Stomach smooth muscle (tissue), 2 donors: Measurements from ENCODE around the gene CDHR2.

ENCODE experiments used
- H3K27ac ChIP-seq: one replicate; pipeline ENCODE4 v1.7.0; 2013; ENCODE audit warnings: mild to moderate bottlenecking, low read length, inconsistent platforms
- H3K27me3 ChIP-seq, 2 donors: one replicate each; pipeline ENCODE4 v1.7.0; 2013; ENCODE audit warnings: low read length in 2 of 2; ENCODE audit not compliant: insufficient read depth in 2 of 2, control insufficient read depth in 1 of 2
- H3K36me3 ChIP-seq, 2 donors: one replicate each; pipeline ENCODE4 v1.7.0; 2013; ENCODE audit warnings: low read length in 2 of 2; ENCODE audit not compliant: control insufficient read depth in 2 of 2, insufficient read depth in 2 of 2
- H3K4me1 ChIP-seq: one replicate; pipeline ENCODE4 v1.7.0; 2013; ENCODE audit warnings: low read length; ENCODE audit not compliant: control insufficient read depth, insufficient read depth
- H3K4me3 ChIP-seq, 2 donors: one replicate each; pipeline ENCODE4 v1.7.0; 2013; ENCODE audit warnings: low read length in 2 of 2
- H3K9ac ChIP-seq, 2 donors: one replicate each; pipeline ENCODE4 v1.7.0; 2013; ENCODE audit warnings: low read length in 2 of 2, mild to moderate bottlenecking in 1 of 2
- H3K9me3 ChIP-seq, 2 donors: one replicate each; pipeline ENCODE4 v1.7.0; 2013; ENCODE audit warnings: low read length in 2 of 2; ENCODE audit not compliant: control insufficient read depth in 2 of 2
- donor health status: healthy.
- donor health status: Pancreatic carcinoma.

CDHR2 gene

DNA sequence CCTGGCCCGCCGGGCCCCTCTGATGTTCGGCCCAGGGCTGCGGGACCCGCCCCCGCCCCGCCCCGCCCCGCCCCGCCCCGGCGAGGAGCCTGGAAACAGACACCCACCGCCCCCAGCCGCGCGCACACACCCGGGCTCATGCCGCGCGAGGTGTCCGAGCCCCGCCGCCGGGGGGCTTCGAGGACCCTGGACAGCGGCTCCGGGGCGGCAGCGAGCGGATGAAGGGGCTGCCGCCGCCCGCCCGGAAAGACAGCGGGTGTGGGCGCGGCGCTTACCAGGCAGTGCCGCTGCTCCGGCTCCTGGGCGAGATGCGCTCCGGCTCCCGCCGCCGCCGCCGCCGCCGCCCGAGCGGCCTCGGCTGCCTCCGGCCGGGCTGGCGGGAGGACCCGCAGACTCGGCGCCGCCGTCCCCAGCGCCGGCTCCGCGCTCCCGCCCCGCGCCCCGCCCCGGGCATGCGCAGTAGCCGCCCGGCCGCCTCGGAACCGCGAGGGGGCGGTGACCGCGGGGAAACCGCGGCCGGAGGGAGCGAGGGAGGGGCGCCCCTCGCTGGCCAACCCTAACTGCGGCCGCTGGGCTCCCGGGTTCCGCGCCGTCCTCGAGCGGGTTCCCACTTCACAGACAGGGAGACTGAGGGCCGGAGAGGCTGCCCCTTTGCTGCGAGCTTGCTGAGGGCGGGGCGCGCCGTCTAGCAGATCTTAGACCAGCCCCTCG lies 60.7 kb downstream of the CDHR2 start, which contains the start of gene GPRIN1:
Gene GPRIN1, minus strand, starts transcription at position 433 of the 711 bp plus-strand sequence. CDS start 10,322 bp downstream, outside the sequence.
- Histone ChIP-seq H3K4me1 (peaks cover 10% of the 10 kb centered on the region), H3K27ac (no peak within 1 kb of the TSS), H3K27me3 (peaks cover 7 to 14% of the 10 kb centered on the region in 2 donors), H3K9ac (no peak within 1 kb of the TSS), H3K9me3 (no peaks in the 10 kb centered on the region), H3K36me3 (no peaks in the 10 kb centered on the region), H3K4me3 (peak within 1 kb of the TSS; percentile 43 to 68)

DNA sequence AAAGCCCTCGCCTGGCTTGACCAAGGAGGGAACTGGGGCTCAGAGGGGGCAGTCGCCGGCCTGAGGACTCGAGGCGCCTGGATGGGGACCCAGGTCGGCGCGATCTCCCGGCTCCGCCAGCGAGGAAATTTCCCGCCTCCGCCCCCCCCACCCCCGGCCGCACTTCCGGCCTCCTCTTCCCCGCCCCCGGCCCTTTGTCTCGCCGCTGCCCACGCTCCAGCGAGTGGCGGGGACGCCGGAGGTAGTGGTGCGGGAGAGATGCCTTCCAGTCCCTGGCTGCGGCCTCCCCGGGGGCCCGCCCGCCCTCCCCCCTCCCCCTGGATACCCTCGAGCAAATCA lies 61.3 kb downstream of the CDHR2 start:
- peak overlapping the region; percentile 43 to 68 for H3K4me3 ChIP-seq
- peaks cover 10% of the 10 kb centered on the region for H3K4me1 ChIP-seq
- no peaks in the 10 kb centered on the region for H3K9me3 ChIP-seq
- no peaks in the 10 kb centered on the region for H3K36me3 ChIP-seq
- peaks cover 10 to 14% of the 10 kb centered on the region in 2 donors for H3K27me3 ChIP-seq
- no peak overlapping the region for H3K9ac ChIP-seq
- H3K27ac ChIP-seq = no peak overlapping the region

DNA sequence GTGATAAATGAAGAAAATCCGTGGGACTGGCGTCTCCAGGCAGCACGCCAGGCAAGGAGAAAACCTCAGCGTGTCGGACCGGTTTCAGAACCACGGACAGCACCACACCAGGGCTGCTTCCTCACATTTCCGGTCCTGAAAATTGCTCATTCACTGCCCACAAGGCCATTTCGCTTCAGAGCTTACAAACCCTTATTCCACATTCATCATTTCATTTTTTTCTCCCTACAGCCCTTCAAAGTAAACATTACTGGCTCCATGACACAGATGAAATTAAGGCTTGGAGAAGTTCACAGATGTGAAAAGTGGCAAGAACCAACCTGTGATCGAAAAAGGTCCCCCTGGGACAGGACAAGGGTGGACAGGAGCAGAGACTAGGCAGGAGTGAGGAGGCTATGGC lies 62.3 kb downstream of the CDHR2 start:
- no peak overlapping the region for H3K4me3 ChIP-seq
- H3K27ac ChIP-seq = no peak overlapping the region

DNA sequence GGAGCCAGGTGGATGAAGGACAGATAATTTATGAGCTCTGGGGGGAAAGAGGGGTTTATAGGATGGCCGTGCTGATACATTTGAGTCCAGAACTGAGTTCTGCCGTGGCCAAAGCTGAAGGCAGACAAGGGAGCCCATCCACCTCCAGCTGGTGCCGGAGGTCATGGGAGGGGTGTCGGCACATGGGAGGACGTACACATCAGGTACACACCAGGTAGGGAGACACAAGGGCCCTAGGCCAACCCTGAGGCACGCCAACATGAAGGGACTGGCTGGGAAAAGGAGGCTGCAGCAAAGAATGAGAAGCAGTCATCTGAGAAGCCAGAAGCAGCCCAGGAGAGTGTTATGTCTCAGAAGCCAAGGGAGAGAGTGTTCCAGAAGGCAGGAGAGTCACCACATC lies 62.9 kb downstream of the CDHR2 start:
- Histone ChIP-seq H3K27me3 (peaks cover 15 to 21% of the 10 kb centered on the region in 2 donors), H3K9ac (no peak overlapping the region), H3K4me3 (no peak overlapping the region), H3K27ac (no peak overlapping the region), H3K9me3 (no peaks in the 10 kb centered on the region), H3K4me1 (peaks cover 10% of the 10 kb centered on the region), H3K36me3 (no peaks in the 10 kb centered on the region)

More for the DNA sequence above, 62.3 kb downstream of the CDHR2 start:
- no peaks in the 10 kb centered on the region for H3K9me3 ChIP-seq
- H3K9ac ChIP-seq = no peak overlapping the region
- H3K27me3 ChIP-seq = peaks cover 12 to 16% of the 10 kb centered on the region in 2 donors
- H3K4me1 ChIP-seq = peaks cover 10% of the 10 kb centered on the region
- no peaks in the 10 kb centered on the region for H3K36me3 ChIP-seq

DNA sequence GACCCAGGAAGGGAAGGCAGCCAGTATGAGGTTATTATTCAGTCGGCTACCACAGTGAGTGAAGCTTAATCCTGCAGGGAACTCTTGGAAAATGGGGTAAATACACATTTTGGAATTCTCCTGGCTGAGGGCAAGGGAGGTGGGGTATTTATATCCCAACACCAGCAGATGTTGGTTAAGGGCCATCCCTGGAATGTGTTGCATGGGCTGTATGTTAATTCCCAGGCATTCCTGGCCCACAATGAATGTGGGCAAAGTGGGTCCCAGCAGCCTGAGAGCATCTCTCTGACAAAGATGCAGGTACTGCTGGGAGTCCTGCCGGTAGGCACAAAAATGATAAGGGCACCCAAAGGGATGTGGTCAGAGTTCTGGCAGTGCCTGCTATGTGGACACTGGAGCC lies 63.7 kb downstream of the CDHR2 start:
- no peak overlapping the region for H3K4me3 ChIP-seq
- H3K36me3 ChIP-seq = no peaks in the 10 kb centered on the region
- peaks cover 10% of the 10 kb centered on the region for H3K4me1 ChIP-seq
- no peaks in the 10 kb centered on the region for H3K9me3 ChIP-seq
- H3K27me3 ChIP-seq = peaks cover 16 to 26% of the 10 kb centered on the region in 2 donors
- H3K9ac ChIP-seq = no peak overlapping the region
- H3K27ac ChIP-seq = no peak overlapping the region

DNA sequence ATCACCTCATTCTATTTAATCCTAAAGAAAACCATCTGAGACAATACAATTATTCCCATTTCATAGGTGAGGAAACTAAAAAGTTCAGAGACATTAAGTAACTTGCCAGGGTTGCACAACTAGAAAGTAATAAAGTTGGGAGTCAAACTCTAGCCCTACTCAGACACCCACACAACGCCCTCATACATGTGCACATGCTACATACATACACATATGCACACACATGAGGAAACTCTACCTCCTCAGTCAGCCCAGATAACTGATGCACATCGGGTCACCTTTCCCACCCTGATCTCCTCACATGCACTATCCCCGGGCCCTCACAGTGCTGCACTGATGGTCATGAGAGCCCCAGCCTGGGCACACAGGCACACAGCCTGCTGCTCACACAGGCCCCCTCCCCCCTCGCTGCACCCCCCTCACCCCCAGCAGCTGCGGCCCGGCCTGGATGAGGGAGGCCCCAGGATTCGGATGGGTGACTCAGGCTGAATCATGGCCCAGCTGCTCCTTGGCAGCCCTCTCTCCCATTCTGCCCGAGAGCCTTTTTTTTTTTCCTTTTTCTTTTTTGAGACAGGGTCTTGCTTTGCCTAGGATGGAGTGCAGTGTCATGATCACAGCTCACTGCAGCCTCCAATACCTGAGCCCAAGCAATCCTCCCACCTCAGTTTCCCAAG lies 65.8 kb downstream of the CDHR2 start:
- peaks cover 12% of the 10 kb centered on the region for H3K4me1 ChIP-seq
- peaks cover 31 to 32% of the 10 kb centered on the region in 2 donors for H3K27me3 ChIP-seq
- no peaks in the 10 kb centered on the region for H3K36me3 ChIP-seq
- no peak overlapping the region for H3K27ac ChIP-seq
- no peaks in the 10 kb centered on the region for H3K9me3 ChIP-seq
- no peak overlapping the region for H3K4me3 ChIP-seq
- H3K9ac ChIP-seq = no peak overlapping the region

DNA sequence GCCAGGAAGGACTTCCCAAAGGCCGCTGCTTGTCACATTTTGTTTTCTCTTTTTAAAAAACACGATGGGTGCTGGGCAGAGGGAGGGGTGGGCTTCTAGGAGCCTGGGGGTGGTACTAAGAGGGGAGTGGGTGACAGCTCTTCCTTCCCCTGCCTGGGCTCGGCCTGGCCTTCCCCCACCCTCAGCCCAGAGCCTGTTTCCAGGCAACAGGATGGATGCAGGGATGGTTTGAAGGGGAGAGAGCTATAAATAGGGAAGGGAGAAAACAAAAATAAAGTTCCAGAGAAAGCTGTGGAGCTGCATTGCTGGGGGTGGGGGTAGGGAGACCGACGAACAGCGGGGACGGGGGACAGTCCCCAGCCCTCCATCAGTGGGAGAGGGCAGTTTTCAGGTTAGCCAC lies 67.4 kb downstream of the CDHR2 start:
- Histone ChIP-seq H3K27ac (no peak overlapping the region), H3K9me3 (no peaks in the 10 kb centered on the region), H3K4me1 (peaks cover 25% of the 10 kb centered on the region), H3K36me3 (no peaks in the 10 kb centered on the region), H3K27me3 (peaks cover 45 to 46% of the 10 kb centered on the region in 2 donors), H3K4me3 (no peak overlapping the region), H3K9ac (no peak overlapping the region)

DNA sequence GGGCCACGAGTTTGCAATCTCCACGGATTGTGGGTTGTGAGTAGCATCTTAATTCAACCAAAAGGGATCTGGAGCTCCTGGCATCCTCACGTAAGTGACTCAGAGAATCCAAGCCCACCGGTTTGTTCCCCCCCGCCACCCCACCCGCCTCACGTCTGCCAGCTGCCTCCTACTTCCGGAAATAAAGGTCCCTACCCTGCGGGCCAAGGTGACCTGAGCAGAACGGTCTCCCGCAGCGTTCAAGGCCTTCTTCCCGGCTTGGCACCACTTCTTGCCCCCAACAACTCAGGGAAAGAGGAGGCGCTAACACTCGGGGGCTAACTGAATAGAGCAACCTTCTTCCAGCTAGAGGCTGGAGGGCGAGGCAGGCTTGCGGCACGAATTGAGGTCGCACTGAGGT lies 69.6 kb downstream of the CDHR2 start:
- H3K27ac ChIP-seq = no peak overlapping the region
- H3K4me1 ChIP-seq = peaks cover 27% of the 10 kb centered on the region
- no peaks in the 10 kb centered on the region for H3K9me3 ChIP-seq
- H3K9ac ChIP-seq = no peak overlapping the region
- H3K27me3 ChIP-seq = peaks cover 51% of the 10 kb centered on the region in 2 donors
- peak overlapping the region in 1 of 2 donors; percentile 44 for H3K4me3 ChIP-seq
- H3K36me3 ChIP-seq = no peaks in the 10 kb centered on the region

DNA sequence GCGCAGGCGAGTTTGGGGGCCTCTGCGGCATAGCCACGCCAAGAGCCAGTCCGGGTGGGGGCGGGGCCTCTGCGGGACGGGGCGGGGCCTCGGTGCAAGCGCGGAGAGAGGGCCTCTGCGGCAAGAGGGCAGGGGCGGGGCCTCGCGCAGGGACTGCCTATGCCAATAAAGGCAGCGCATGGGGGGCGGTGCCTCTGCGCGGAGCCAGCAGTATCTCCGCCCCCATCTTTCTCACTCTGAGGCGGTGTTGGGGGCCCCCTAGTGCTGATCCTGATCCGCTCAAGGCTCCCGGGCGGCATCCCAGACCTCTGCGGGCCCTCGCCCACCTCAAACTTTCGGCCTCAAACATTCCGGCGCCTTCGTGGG lies 70.0 kb downstream of the CDHR2 start:
- H3K36me3 ChIP-seq = no peaks in the 10 kb centered on the region
- no peaks in the 10 kb centered on the region for H3K9me3 ChIP-seq
- H3K4me3 ChIP-seq = peak overlapping the region; percentile 19 to 44
- H3K27ac ChIP-seq = no peak overlapping the region
- H3K27me3 ChIP-seq = peaks cover 55% of the 10 kb centered on the region in 2 donors
- H3K9ac ChIP-seq = no peak overlapping the region
- peaks cover 23% of the 10 kb centered on the region for H3K4me1 ChIP-seq

DNA sequence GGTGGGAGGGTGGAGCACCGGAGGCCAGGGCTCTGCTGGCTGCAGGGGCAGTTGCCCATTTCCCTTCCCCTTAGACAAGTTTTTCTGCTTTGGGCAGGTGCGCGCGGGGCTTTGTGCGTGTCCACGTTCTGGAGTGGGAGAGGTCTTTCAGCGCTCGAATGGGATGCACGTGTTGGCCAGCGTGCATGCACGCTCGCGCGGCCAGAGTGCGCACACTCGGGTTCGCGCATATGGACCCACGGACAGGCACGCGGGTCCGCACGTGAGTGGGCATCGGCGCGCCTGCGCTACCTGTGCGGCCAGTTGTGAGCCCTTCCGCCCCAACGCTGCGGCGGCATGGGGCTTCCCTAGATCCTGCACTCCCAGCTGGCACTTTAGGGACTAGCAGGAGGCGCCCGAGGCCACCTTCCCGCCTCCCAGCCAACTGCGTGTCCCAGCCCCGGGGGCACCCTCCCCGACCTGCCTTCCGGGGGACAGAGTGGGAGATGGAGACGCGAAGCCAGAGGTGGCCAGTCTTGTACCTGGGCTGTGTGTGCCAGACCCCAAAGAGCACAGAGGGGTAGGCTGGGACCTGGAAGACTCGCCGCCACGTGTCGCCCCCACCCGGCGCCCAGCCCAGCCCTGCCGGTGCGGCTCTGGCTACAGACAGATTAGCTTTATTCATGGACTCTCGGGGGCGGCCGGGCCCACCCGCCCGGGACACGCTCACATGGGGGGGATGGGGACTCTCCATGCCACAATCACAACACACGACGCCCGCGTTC lies 70.6 kb downstream of the CDHR2 start:
- Histone ChIP-seq H3K9me3 (no peaks in the 10 kb centered on the region), H3K36me3 (no peaks in the 10 kb centered on the region), H3K9ac (no peak overlapping the region), H3K4me3 (peak overlapping the region; percentile 19 to 40), H3K4me1 (peaks cover 23% of the 10 kb centered on the region), H3K27me3 (peaks cover 56% of the 10 kb centered on the region in 2 donors), H3K27ac (no peak overlapping the region)
